Measurements from ENCODE around the gene LRFN2. TPM values are rescaled to one million over a fixed set of nuclear protein-coding genes. Genes with fewer than 3 reads are reported as not detected.

LRFN2 gene
- total RNA-seq, 1 experiment from 2014 or later = 0.28 TPM

- H3K27me3 ChIP-seq (ENCODE audit: control insufficient read depth, insufficient read depth, low read length) = no peaks in the 10 kb centered on the region
- H3K36me3 ChIP-seq (replicated peaks; ENCODE audit: control insufficient read depth, insufficient read depth, low read length) = no peaks in the 10 kb centered on the region
- no peak for DNase-seq
- H3K4me3 ChIP-seq (ENCODE audit: insufficient read depth, low read depth, low read length) = no peak overlapping the region
Measured at GRCh38 chr6:40399888-40400457, 187.2 kb downstream of the LRFN2 start.

- DNase-seq = peak; percentile 73
- Histone ChIP-seq H3K27me3 (ENCODE audit: control insufficient read depth, insufficient read depth, low read length) (no peaks in the 10 kb centered on the region), H3K4me3 (ENCODE audit: insufficient read depth, low read depth, low read length) (no peak overlapping the region), H3K36me3 (replicated peaks; ENCODE audit: control insufficient read depth, insufficient read depth, low read length) (no peaks in the 10 kb centered on the region)
Measured at GRCh38 chr6:40398810-40399477, 188.2 kb downstream of the LRFN2 start.

GRCh38 chr6:40398034-40398691, 189.0 kb downstream of the LRFN2 start:
- no peak overlapping the region for H3K4me3 ChIP-seq (ENCODE audit: insufficient read depth, low read depth, low read length)
- DNase-seq = no peak
- no peaks in the 10 kb centered on the region for H3K27me3 ChIP-seq (ENCODE audit: control insufficient read depth, insufficient read depth, low read length)
- H3K36me3 ChIP-seq (replicated peaks; ENCODE audit: control insufficient read depth, insufficient read depth, low read length) = no peaks in the 10 kb centered on the region

GRCh38 chr6:40397287-40398033, 189.7 kb downstream of the LRFN2 start:
- H3K36me3 ChIP-seq (replicated peaks; ENCODE audit: control insufficient read depth, insufficient read depth, low read length) = no peaks in the 10 kb centered on the region
- H3K27me3 ChIP-seq (ENCODE audit: control insufficient read depth, insufficient read depth, low read length) = no peaks in the 10 kb centered on the region
- no peak overlapping the region for H3K4me3 ChIP-seq (ENCODE audit: insufficient read depth, low read depth, low read length)
- DNase-seq = no peak

DNA sequence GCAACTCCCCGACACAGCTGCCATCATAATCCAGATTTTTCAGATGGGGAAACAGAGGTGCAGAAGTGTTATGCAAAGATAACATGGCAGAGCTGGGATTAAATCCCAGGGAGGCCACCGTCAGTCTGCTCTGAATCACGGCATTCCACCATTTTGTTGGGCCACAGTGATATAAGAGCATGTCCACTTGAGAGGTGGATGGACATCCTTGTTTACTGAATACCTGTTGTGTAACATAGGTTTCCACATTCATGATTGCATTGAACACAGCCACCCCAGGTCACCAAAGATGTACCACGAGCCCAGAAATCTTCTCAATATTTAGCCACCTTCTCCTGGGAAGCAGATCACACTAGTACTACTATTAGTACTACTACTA, 191.5 kb downstream of the LRFN2 start:
- H3K27me3 ChIP-seq (ENCODE audit: control insufficient read depth, insufficient read depth, low read length) = no peaks in the 10 kb centered on the region

DNA sequence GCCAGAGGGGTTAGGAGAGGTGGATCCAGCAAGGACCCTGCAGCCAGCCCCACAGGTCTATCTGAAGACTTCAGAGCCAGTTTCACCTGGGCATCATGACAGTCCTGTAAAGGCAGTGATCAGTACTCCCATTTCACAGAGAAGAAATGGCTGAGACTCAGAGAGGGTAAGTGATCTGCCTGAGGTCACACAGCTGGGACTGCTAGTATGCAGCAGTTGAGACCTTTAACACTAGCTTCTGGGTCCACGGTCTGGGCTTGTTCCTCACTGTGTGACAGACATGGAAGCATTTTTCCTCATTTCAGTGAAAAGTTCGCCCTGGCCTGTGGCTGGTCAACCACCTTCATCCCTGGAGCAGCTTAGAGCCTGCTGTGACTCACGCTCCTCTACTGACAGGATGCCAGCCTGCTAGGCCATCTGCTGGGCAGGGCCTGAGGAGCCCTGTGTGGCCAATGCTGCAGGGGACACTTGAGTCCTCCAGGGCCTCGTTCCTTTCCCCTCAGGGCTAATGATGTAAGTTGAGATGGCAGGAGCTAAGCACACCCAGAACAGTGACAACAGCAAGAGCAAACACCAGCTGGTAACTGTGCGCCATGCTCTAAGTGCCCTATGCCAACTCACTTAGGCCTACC, 192.0 kb downstream of the LRFN2 start:
- no peaks in the 10 kb centered on the region for H3K36me3 ChIP-seq (replicated peaks; ENCODE audit: control insufficient read depth, insufficient read depth, low read length)
- H3K4me3 ChIP-seq (ENCODE audit: insufficient read depth, low read depth, low read length) = no peak overlapping the region
- H3K27me3 ChIP-seq (ENCODE audit: control insufficient read depth, insufficient read depth, low read length) = no peaks in the 10 kb centered on the region
- no peak for DNase-seq

More for the DNA sequence above, 191.5 kb downstream of the LRFN2 start:
- DNase-seq = no peak
- Histone ChIP-seq H3K4me3 (ENCODE audit: insufficient read depth, low read depth, low read length) (no peak overlapping the region), H3K36me3 (replicated peaks; ENCODE audit: control insufficient read depth, insufficient read depth, low read length) (no peaks in the 10 kb centered on the region)

DNA sequence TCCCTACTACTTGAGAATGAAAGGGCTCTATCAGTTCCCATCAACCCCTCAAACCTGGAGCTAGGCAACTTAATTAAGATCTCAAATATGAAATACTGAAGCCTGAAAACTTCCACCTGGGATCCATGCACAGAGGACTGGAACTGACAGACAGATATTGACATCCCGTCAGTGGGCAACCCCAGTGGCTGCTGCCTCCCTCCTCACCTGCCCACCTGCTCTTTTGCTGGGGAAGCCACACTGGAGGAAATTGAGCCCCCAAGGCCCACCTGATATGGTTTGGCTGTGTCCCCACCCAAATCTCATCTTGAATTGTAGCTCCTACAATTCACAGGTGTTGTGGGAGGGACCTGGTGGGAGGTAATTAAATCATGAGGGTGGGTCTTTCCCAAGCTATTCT, 192.8 kb downstream of the LRFN2 start:
- Histone ChIP-seq H3K27me3 (ENCODE audit: control insufficient read depth, insufficient read depth, low read length) (no peaks in the 10 kb centered on the region; the same call in 1 of the 2 replicates), H3K4me3 (ENCODE audit: insufficient read depth, low read depth, low read length) (no peak overlapping the region), H3K36me3 (replicated peaks; ENCODE audit: control insufficient read depth, insufficient read depth, low read length) (no peaks in the 10 kb centered on the region)
- no peak for DNase-seq

DNA sequence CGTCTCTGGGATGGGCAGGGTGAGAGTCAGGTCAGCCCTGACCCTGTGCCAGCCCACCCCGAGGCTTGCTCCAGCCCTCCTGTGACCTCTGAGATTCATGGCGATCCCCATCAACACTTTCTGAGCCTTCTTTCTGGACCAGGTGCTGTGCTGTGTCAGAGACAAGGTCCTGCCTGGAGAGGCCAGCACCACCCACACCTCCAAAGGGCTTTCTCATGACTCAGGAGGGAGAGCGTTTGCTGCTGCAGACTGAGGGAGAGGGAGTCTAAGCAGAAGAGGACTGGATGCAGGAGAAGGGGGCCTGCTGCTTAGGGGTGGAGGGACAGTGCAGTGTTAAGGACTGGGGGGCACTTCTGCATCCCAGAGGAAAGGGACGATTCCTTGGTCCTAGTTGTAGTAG, 193.5 kb downstream of the LRFN2 start:
- Histone ChIP-seq H3K4me3 (ENCODE audit: insufficient read depth, low read depth, low read length) (no peak overlapping the region), H3K27me3 (ENCODE audit: control insufficient read depth, insufficient read depth, low read length) (no peaks in the 10 kb centered on the region; the same call in 1 of the 2 replicates), H3K36me3 (replicated peaks; ENCODE audit: control insufficient read depth, insufficient read depth, low read length) (no peaks in the 10 kb centered on the region)
- no peak for DNase-seq

- DNase-seq = no peak
- H3K27me3 ChIP-seq (ENCODE audit: control insufficient read depth, insufficient read depth, low read length) = no peaks in the 10 kb centered on the region; the same call in 1 of the 2 replicates
- no peaks in the 10 kb centered on the region for H3K36me3 ChIP-seq (replicated peaks; ENCODE audit: control insufficient read depth, insufficient read depth, low read length)
- H3K4me3 ChIP-seq (ENCODE audit: insufficient read depth, low read depth, low read length) = no peak overlapping the region
Measured at GRCh38 chr6:40392589-40392988, 194.6 kb downstream of the LRFN2 start.

DNA sequence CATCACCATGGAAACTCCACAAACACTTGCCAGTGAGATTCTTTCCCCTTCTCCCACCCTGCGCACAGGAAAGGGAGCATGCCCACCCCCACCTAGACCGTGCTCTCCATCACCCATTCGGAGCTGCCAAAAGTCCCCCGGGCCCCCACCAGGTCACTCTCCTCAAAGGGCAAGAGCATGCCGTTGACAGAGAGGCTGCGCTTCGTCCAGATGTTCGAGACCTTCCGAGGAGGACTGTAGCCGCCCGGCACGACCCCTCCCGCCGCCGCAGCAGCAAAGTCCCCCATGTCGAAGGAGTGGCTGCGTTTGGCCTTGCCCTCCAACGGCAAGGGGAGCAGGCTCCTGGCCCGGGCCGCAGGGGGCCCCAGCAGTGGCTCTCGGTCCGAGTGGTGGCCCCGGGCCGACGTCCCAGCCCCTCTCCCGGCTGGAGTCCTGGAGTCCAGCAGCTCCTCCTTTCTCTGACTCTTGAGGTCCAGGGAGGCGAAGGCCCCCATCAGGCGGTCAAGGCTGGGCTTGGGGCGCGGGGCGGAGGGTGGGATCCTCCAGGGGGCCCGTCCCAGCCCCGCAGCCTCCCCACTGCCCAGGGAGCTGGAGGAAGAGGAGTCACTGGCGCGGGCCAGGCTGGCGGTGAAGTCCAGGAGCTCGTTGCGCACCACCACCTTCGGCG, 195.2 kb downstream of the LRFN2 start:
- peak; percentile 62 for DNase-seq

GRCh38 chr6:40391086-40391485, 196.1 kb downstream of the LRFN2 start:
- DNase-seq = peak; percentile 17
- H3K4me3 ChIP-seq (ENCODE audit: insufficient read depth, low read depth, low read length) = no peak overlapping the region
- no peaks in the 10 kb centered on the region; the same call in 1 of the 2 replicates for H3K27me3 ChIP-seq (ENCODE audit: control insufficient read depth, insufficient read depth, low read length)
- no peaks in the 10 kb centered on the region for H3K36me3 ChIP-seq (replicated peaks; ENCODE audit: control insufficient read depth, insufficient read depth, low read length)

More for the DNA sequence above, 195.2 kb downstream of the LRFN2 start:
- Histone ChIP-seq H3K4me3 (ENCODE audit: insufficient read depth, low read depth, low read length) (no peak overlapping the region), H3K36me3 (replicated peaks; ENCODE audit: control insufficient read depth, insufficient read depth, low read length) (no peaks in the 10 kb centered on the region), H3K27me3 (ENCODE audit: control insufficient read depth, insufficient read depth, low read length) (no peaks in the 10 kb centered on the region; the same call in 1 of the 2 replicates)

DNA sequence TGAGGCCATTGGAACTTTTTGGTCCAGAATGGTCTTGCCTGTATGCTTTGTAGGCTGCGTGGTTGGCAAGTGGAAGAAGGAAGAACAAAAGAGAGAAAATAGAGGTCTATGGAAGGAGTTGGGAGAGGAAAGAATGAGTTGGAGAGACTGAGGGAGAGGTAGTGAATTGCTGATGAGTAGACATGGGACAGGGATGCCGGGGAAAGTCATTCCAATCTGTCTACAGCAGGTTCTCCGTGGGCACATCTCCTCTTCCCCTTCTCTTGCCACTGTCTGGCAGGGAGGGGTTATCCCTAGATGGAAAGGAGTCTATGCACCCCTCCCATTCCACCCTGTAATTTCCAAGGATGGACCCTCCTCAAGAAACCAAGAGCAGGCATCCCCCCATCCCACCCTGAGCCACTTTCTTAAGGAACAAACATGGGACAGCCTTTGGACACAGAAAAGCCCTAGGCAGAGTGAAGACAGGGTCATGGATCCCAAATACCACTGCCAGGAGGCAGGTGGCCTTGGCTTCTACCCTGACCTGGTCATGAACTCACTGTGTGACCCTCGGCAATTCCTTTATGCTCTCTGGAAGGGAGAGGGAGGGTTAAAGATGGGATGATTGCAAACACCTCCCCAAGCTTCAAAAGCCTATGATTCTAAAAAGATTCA, 196.9 kb downstream of the LRFN2 start:
- H3K4me3 ChIP-seq (ENCODE audit: insufficient read depth, low read depth, low read length) = no peak overlapping the region
- no peaks in the 10 kb centered on the region for H3K36me3 ChIP-seq (replicated peaks; ENCODE audit: control insufficient read depth, insufficient read depth, low read length)
- no peaks in the 10 kb centered on the region; the same call in 1 of the 2 replicates for H3K27me3 ChIP-seq (ENCODE audit: control insufficient read depth, insufficient read depth, low read length)
- DNase-seq = peak; percentile 7

GRCh38 chr6:40389254-40389653, 197.9 kb downstream of the LRFN2 start:
- no peaks in the 10 kb centered on the region; the same call in 1 of the 2 replicates for H3K27me3 ChIP-seq (ENCODE audit: control insufficient read depth, insufficient read depth, low read length)
- DNase-seq = no peak

More at GRCh38 chr6:40389254-40389653, 197.9 kb downstream of the LRFN2 start:
- Histone ChIP-seq H3K36me3 (replicated peaks; ENCODE audit: control insufficient read depth, insufficient read depth, low read length) (no peaks in the 10 kb centered on the region), H3K4me3 (ENCODE audit: insufficient read depth, low read depth, low read length) (no peak overlapping the region)
